C4-2B (cell line): ENCODE measurements around the gene KIF26B.
"Not testable (repeated sequence)": the region's sequence is repeated elsewhere in the genome, so short reads cannot be mapped to it uniquely, and the experiment has no call there.

Experiments
- ZFX ChIP-seq: fragments of 450-650 bp; IDR thresholded peaks from 2 replicates; pipeline ENCODE4 v1.6.1; 2017
- TF ChIP-seq, protein P1 (sequence below): fragments of 450-650 bp; conservative IDR thresholded peaks from 2 replicates; pipeline ENCODE4 v1.5.1; 2017; ENCODE audit warnings: mild to moderate bottlenecking

DNA sequence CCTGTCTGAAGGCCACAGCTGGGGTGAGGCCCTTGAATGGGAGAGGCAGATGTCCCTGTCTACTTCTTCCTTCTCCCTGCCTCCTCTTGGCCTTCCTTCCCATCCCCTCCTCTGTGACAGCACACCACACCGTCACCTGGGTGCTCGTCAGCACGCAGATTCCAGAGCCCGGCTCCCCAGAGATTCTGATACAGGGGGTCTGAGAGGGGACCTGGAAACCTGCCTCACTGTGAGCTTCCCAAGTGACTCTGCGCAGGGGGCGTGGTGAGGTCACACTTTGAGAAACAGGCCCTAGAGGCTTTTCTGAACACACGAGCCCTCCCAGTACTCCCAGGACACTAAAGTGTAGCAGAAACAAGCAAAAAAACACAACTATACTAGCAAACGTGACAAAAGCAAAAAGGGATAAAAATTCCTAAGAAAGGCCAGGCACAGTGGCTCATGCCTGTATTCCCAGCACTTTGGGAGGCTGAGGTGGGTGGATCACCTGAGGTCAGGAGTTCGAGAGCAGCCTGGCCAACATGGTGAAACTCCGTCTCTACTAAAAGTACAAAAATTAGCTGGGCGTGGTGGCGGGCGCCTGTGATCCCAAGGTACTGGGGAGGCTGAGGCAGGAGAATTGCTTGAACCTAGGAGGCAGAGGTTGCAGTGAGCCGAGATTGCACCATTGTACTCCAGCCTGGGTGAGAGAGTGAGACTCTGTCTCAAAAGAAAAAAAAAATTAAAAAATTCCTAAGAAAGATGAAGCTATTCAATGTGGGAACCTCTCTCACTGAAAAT is 201.3 kb downstream of the KIF26B start:
- TF ChIP-seq, protein P1, sequence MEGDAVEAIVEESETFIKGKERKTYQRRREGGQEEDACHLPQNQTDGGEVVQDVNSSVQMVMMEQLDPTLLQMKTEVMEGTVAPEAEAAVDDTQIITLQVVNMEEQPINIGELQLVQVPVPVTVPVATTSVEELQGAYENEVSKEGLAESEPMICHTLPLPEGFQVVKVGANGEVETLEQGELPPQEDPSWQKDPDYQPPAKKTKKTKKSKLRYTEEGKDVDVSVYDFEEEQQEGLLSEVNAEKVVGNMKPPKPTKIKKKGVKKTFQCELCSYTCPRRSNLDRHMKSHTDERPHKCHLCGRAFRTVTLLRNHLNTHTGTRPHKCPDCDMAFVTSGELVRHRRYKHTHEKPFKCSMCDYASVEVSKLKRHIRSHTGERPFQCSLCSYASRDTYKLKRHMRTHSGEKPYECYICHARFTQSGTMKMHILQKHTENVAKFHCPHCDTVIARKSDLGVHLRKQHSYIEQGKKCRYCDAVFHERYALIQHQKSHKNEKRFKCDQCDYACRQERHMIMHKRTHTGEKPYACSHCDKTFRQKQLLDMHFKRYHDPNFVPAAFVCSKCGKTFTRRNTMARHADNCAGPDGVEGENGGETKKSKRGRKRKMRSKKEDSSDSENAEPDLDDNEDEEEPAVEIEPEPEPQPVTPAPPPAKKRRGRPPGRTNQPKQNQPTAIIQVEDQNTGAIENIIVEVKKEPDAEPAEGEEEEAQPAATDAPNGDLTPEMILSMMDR: not testable (repeated sequence)
- not testable (repeated sequence) for TF ChIP-seq ZFX
